Measurements from ENCODE around the gene TMEM9.

DNA sequence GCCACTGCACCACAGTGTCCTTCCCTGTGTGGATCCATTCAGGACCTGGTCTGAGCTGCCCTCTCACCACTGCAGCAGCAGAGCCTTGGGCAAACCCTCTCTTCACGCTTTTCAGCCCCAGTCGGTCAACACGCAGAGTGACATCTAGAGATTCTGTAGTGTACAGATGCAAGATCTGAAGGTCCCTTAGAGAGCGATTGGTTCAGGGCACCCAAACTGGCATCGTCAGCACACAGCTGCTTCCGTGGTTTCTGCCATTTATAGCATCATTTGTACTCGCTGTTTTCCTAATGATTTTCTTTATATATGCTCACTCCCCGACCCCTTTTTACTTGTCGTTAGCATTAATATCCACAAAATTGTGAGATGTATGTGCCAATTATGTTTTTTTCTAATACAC lies 25.8 kb downstream of the TMEM9 start:
- TF ChIP-seq CTCF (IDR thresholded peaks at IDR 0.05; ENCODE audit: low read depth, low read length) (no peak), EZH2phosphoT487 (IDR thresholded peaks at IDR 0.05; ENCODE audit: low read depth) (no peak)
